Measurements from ENCODE around the gene REEP1. TPM values are rescaled to one million over a fixed set of nuclear protein-coding genes. Genes with fewer than 3 reads are reported as not detected.

Gene REEP1
- total RNA-seq, 4 donors from 2014 or later = 46.1 to 95.1 (median 74.9) TPM

DNA sequence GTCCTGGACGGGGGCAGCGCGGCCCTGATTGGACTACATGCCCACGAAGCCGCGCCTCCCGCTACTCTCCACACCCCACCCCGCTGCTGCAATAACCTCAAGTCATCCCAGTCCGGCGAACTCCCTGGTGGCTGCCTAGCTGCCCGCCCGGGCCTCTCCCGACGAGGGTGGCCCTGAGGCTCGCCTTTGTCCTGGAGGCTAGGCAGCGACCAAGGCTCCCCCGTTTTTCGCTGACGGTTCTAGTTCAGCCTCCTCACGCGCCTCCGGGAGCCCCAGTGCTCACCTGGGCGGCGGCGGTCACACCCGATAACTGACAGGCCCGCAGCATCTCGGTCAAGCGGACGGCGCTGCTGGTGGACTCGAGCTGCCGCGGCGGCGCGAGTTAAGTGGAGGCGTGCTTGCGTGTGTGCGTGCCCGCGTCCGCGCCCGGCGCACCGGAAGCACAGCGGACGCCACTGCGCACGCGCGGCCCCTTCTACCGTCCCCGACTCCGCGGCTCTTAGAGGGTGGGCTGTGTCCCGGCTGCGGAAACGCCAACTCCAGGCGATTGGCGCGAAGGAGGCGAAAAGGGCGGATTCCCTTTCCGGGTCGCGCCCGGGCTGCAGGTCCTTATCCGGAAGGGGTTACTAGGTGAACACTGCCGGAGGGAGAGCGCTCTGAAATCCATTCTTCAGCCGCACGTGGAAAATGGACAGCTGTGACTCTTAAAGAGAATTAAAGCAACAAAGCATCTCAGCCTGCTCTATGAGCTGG lies 142.2 kb downstream of the REEP1 start, which contains the start of gene IMMT:
Gene IMMT, minus strand, starts transcription at position 408 of the 753 bp plus-strand sequence. Its CDS starts 80 bp downstream, at position 328.
- peaks cover 46 to 66% (median 63%) of the 10 kb centered on the region in 4 donors for H3K4me1 ChIP-seq
- peak within 1 kb of the TSS; percentile 94 to 100 (median 100) for H3K27ac ChIP-seq (replicated peaks in 1 of 4)
- no peaks in the 10 kb centered on the region for H3K27me3 ChIP-seq
- WGBS = no CpG with 5 or more reads among the region's 74 CpGs
- TF ChIP-seq POLR2A (IDR thresholded peaks at IDR 0.05; ENCODE audit: low read depth) (peak; percentile 88), POLR2AphosphoS5 (IDR thresholded peaks at IDR 0.05) (peak; percentile 92 to 98), EP300 (IDR thresholded peaks at IDR 0.05) (no peak)
- TF ChIP-seq, protein P1, sequence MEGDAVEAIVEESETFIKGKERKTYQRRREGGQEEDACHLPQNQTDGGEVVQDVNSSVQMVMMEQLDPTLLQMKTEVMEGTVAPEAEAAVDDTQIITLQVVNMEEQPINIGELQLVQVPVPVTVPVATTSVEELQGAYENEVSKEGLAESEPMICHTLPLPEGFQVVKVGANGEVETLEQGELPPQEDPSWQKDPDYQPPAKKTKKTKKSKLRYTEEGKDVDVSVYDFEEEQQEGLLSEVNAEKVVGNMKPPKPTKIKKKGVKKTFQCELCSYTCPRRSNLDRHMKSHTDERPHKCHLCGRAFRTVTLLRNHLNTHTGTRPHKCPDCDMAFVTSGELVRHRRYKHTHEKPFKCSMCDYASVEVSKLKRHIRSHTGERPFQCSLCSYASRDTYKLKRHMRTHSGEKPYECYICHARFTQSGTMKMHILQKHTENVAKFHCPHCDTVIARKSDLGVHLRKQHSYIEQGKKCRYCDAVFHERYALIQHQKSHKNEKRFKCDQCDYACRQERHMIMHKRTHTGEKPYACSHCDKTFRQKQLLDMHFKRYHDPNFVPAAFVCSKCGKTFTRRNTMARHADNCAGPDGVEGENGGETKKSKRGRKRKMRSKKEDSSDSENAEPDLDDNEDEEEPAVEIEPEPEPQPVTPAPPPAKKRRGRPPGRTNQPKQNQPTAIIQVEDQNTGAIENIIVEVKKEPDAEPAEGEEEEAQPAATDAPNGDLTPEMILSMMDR (IDR thresholded peaks at IDR 0.05) = no peak
- DNase-seq (ENCODE audit: extremely low spot score) = peak; percentile 99
- H3K4me3 ChIP-seq = peak within 1 kb of the TSS; percentile 64 to 100 (median 97)
- H3K9me3 ChIP-seq = no peaks in the 10 kb centered on the region
- peaks cover 0 to 3% (median 1%) of the 10 kb centered on the region in 4 donors for H3K36me3 ChIP-seq
- intact Hi-C loops (cut with DNase I) = loop anchor here (5.0 kb wide), 2 partner anchors 247 to 427 kb away; partner anchors contain the start of genes KDM3A and RNF103

DNA sequence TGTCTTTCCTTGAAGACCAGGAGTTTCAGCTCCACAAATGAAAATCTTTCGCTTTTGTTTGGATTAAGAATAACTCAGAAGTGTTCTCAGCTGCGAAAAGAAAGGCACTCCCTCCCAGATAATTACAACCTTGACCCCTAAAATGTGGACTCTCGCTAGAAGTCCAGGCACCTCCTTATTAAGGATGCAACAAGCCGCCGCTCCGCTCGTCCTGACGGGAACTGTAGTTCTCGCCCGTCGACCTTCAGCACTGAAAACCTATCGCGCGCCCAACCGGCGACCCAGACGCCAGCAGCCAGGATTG lies 142.7 kb downstream of the REEP1 start:
- TF ChIP-seq, protein P1 (IDR thresholded peaks at IDR 0.05) = no peak
- no peak for TF ChIP-seq EP300 (IDR thresholded peaks at IDR 0.05)
- TF ChIP-seq POLR2A (IDR thresholded peaks at IDR 0.05; ENCODE audit: low read depth) = no peak
- peak in 1 of 2 donors; percentile 76 for TF ChIP-seq POLR2AphosphoS5 (IDR thresholded peaks at IDR 0.05)
- peaks cover 46 to 66% (median 62%) of the 10 kb centered on the region in 4 donors for H3K4me1 ChIP-seq
- no peak for DNase-seq (ENCODE audit: extremely low spot score)
- H3K27me3 ChIP-seq = no peaks in the 10 kb centered on the region
- intact Hi-C loops (cut with DNase I) = loop anchor here (5.0 kb wide), 2 partner anchors 248 to 428 kb away; partner anchors contain the start of genes KDM3A and RNF103
- WGBS = 0% methylated on average over 4 of the region's 17 CpGs
- no peaks in the 10 kb centered on the region for H3K9me3 ChIP-seq
- peak overlapping the region; percentile 64 to 100 (median 97) for H3K4me3 ChIP-seq
- H3K27ac ChIP-seq (replicated peaks in 1 of 4) = peak overlapping the region; percentile 94 to 100 (median 100)
- peaks cover 0 to 8% (median 3%) of the 10 kb centered on the region in 4 donors for H3K36me3 ChIP-seq

DNA sequence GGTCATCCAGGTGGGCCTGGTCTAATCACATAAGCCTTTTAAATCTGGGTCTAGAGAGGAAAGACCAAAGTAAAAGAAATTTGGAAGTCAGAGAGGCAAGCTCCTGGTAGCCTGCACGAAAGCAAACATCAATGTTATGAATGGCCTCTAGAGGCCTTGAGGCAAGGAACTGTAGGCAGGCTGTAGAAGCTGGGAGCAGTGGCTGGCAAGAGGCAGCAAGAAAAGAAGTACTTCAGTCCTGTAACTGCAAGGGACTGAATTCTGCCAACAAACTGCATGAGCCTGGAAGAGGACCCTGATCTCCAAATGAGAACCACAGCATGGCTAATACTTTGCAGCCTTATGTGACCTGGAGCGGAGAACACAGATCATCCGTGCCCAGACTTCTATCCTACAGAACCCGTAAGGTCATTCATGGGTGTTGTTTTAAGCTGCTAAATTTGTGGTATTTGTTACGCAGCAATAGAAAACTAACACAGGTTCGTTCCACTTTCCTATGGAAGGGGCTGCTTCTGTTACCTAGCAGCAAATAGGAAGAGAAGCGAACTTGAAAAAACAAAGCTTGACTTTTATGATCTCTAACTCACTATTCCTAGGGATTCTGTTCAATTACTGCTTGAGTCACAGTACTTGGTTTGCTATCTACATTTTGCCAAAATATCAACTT lies 143.4 kb downstream of the REEP1 start:
- 69% methylated on average over 7 of the region's 7 CpGs for whole genome bisulfite sequencing
- intact Hi-C loops (cut with DNase I) = no loop called here
- peaks cover 52 to 71% (median 68%) of the 10 kb centered on the region in 4 donors for H3K4me1 ChIP-seq
- peak overlapping the region; percentile 64 to 100 (median 97) for H3K4me3 ChIP-seq
- no peaks in the 10 kb centered on the region for H3K9me3 ChIP-seq
- DNase-seq (ENCODE audit: extremely low spot score) = no peak
- no peaks in the 10 kb centered on the region for H3K27me3 ChIP-seq
- H3K27ac ChIP-seq (replicated peaks in 1 of 4) = peak overlapping the region; percentile 94 to 100 (median 100)
- TF ChIP-seq POLR2A (IDR thresholded peaks at IDR 0.05; ENCODE audit: low read depth) = no peak
- TF ChIP-seq EP300 (IDR thresholded peaks at IDR 0.05) = no peak
- TF ChIP-seq, protein P1 (IDR thresholded peaks at IDR 0.05) = no peak
- TF ChIP-seq POLR2AphosphoS5 (IDR thresholded peaks at IDR 0.05) = no peak
- peaks cover 0 to 9% (median 3%) of the 10 kb centered on the region in 4 donors for H3K36me3 ChIP-seq

DNA sequence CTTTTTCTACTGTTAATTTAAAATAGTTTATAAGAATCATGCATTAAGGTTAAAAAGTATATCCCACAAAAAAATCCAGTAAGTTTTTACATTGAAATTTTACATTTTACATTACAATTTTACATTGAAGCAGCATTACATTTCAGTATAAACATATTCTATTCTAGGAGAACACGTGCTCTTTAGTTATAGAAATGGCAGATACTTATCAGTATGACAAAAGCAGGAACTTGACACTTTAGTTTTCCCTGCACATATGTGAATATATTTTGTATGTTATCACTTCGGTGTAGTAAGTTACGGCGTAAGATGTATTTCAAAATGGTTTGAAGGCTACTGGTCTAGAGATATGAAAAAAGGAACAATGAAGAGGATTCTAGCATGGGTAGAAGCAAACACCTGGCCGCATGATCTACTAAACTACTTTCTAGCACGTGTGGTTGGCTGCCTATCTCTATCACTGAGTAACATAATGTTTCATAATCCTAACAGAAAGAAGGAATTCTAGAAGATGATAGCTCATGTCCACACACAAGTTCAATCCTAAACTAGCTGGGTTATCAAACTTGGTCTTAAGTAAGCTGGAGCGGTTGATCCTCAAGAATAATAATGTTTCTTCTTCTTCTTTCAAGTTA lies 147.5 kb downstream of the REEP1 start:
- Histone ChIP-seq H3K4me1 (peaks cover 66 to 89% (median 89%) of the 10 kb centered on the region in 4 donors), H3K36me3 (peaks cover 0 to 13% (median 3%) of the 10 kb centered on the region in 4 donors), H3K9me3 (no peaks in the 10 kb centered on the region), H3K27me3 (no peaks in the 10 kb centered on the region), H3K4me3 (no peak overlapping the region), H3K27ac (replicated peaks in 1 of 4) (no peak overlapping the region)
- no peak for TF ChIP-seq POLR2AphosphoS5 (IDR thresholded peaks at IDR 0.05)
- TF ChIP-seq, protein P1 (IDR thresholded peaks at IDR 0.05) = no peak
- no peak for TF ChIP-seq POLR2A (IDR thresholded peaks at IDR 0.05; ENCODE audit: low read depth)
- DNase-seq (ENCODE audit: extremely low spot score) = no peak
- WGBS = 76% methylated on average over 7 of the region's 7 CpGs
- intact Hi-C loops (cut with DNase I) = no loop called here

All from esophagus muscularis mucosa (tissue), 4 donors.